AG04449 (cell line): Measurements from ENCODE around the gene TRERF1.

Experiments
- CTCF ChIA-PET: fragments of 350-600 bp; formaldehyde crosslinking; extraction: SDS; loops from one replicate; lab custom pipeline; 2021; ENCODE audit warnings: antibody characterized with exemption; lab: Yijun Ruan, JAX
- POLR2A ChIA-PET: fragments of 400-600, 350-600 bp; formaldehyde crosslinking; extraction: SDS; loops from one replicate; lab custom pipeline; 2020; ENCODE audit warnings: antibody characterized with exemption, inconsistent platforms; lab: Yijun Ruan, JAX
- DNase-seq: peaks from one replicate; pipeline ENCODE4 v3.0.0-alpha.2; 2010; ENCODE audit warnings: low read depth, low spot score
- H3K4me3 ChIP-seq: 2 replicates; pipeline ENCODE4 v1.5.1; 2011; ENCODE audit warnings: low read depth, mild to moderate bottlenecking, control low read depth, low read length
- CTCF ChIP-seq: IDR thresholded peaks from one replicate; pipeline ENCODE4 v1.5.1; 2011; ENCODE audit warnings: mild to moderate bottlenecking, moderate library complexity, low read length, control low read depth, inconsistent platforms; ENCODE audit not compliant: insufficient read depth; ENCODE audit errors: missing control alignments

TRERF1 gene

GRCh38 chr6:42429836-42430235 lies 21.9 kb downstream of the TRERF1 start:
- ChIA-PET CTCF (interaction anchor here (1.2 to 2.9 kb wide), 2 partner anchors 102 to 117 kb away, joined by 3 to 8 read pairs; no protein-coding TSS in a partner anchor), POLR2A (interaction anchor here (1.1 kb wide), 1 partner anchor 21 kb away, joined by 4 read pairs; no protein-coding TSS in a partner anchor)
- no peak overlapping the region for H3K4me3 ChIP-seq
- no peak for DNase-seq
- TF ChIP-seq CTCF = no peak

GRCh38 chr6:42429042-42429585 lies 22.6 kb downstream of the TRERF1 start:
- ChIA-PET CTCF (interaction anchor here (1.2 to 2.9 kb wide), 4 partner anchors 11 to 118 kb away, joined by 3 to 8 read pairs (median 4); no protein-coding TSS in a partner anchor), POLR2A (no interaction called here)
- no peak for TF ChIP-seq CTCF
- H3K4me3 ChIP-seq = no peak overlapping the region
- no peak for DNase-seq

GRCh38 chr6:42428326-42429041 lies 23.2 kb downstream of the TRERF1 start:
- TF ChIP-seq CTCF = no peak
- no peak for DNase-seq
- ChIA-PET POLR2A (no interaction called here), CTCF (interaction anchor here (1.2 to 2.9 kb wide), 4 partner anchors 11 to 119 kb away, joined by 3 to 8 read pairs (median 4); no protein-coding TSS in a partner anchor)
- no peak overlapping the region for H3K4me3 ChIP-seq

GRCh38 chr6:42427871-42428270 lies 23.9 kb downstream of the TRERF1 start:
- CTCF ChIA-PET = interaction anchor here (1.4 to 2.9 kb wide), 3 partner anchors 12 to 104 kb away, joined by 3 to 8 read pairs (median 4); no protein-coding TSS in a partner anchor
- no peak for DNase-seq
- no peak for TF ChIP-seq CTCF
- POLR2A ChIA-PET = no interaction called here
- H3K4me3 ChIP-seq = no peak overlapping the region

GRCh38 chr6:42426191-42426590 lies 25.5 kb downstream of the TRERF1 start:
- no peak for DNase-seq
- no peak overlapping the region for H3K4me3 ChIP-seq
- CTCF ChIA-PET = interaction anchor here (1.2 kb wide), 1 partner anchor 106 kb away, joined by 3 read pairs; no protein-coding TSS in a partner anchor
- POLR2A ChIA-PET = no interaction called here
- no peak for TF ChIP-seq CTCF

- CTCF ChIA-PET = interaction anchor here (0.6 to 1.6 kb wide), 4 partner anchors 12 to 108 kb away, joined by 3 read pairs; no protein-coding TSS in a partner anchor
- POLR2A ChIA-PET = no interaction called here
- TF ChIP-seq CTCF = no peak
- DNase-seq = no peak
- no peak overlapping the region for H3K4me3 ChIP-seq
These were observed 26.7 kb downstream of the TRERF1 start for GRCh38 chr6:42424906-42425474.
